KOPT-K1 (cell line): ENCODE results near the gene GAB1.

Experiments
- H3K27ac ChIP-seq: fragments of 200-600 bp; sonication (generic); 2 replicates; pipeline ENCODE4 v1.5.1; 2016; ENCODE audit warnings: antibody characterized with exemption, mild to moderate bottlenecking, low read depth, low read length; ENCODE audit not compliant: poor library complexity, severe bottlenecking
- H3K36me3 ChIP-seq: fragments of 200-600 bp; sonication (generic); 2 replicates; pipeline ENCODE4 v1.5.1; 2017; ENCODE audit warnings: antibody characterized with exemption, mild to moderate bottlenecking, low read length, moderate library complexity; ENCODE audit not compliant: insufficient read depth
- H3K9me3 ChIP-seq: fragments of 200-600 bp; sonication (generic); 2 replicates; pipeline ENCODE4 v1.5.1; 2017; ENCODE audit warnings: antibody characterized with exemption, low read length, mild to moderate bottlenecking; ENCODE audit not compliant: insufficient read depth, poor library complexity, severe bottlenecking

Gene GAB1

DNA sequence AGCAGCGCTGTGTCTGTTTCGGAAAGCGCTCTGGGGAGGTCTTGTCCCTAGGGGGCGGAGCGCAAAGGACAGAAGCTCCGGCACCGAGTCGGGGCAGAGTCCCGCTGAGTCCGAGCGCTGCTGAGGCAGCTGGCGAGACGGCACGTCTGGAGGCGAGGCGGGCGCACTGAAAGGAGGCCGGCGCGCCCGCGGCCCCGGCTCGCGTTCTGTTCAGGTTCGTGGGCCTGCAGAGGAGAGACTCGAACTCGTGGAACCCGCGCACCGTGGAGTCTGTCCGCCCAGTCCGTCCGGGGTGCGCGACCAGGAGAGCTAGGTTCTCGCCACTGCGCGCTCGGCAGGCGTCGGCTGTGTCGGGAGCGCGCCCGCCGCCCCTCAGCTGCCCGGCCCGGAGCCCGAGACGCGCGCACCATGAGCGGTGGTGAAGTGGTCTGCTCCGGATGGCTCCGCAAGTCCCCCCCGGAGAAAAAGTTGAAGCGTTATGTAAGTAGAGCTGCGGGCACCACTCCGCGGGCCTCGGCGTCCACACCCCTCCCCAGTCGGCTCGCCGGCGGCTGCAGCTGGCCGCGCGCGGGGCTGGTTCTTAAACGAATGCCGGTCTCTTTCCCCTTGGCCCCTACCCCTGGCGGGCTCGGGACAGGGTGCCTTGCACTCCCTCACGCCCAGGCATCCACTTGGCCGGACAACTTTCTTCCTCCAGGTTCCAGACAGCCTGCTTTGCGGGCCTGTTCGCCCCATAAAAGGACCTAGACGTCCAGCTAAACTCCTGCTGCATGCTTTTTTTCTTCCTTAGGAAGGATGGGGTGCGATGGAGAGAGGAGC is at the start of gene GAB1:
Gene GAB1 (plus strand): TSS at position 96 of the 819 bp plus-strand sequence. CDS start 313 bp downstream, at position 409.
- Histone ChIP-seq H3K36me3 (no peaks in the 10 kb centered on the region), H3K27ac (no peak within 1 kb of the TSS), H3K9me3 (no peaks in the 10 kb centered on the region)

DNA sequence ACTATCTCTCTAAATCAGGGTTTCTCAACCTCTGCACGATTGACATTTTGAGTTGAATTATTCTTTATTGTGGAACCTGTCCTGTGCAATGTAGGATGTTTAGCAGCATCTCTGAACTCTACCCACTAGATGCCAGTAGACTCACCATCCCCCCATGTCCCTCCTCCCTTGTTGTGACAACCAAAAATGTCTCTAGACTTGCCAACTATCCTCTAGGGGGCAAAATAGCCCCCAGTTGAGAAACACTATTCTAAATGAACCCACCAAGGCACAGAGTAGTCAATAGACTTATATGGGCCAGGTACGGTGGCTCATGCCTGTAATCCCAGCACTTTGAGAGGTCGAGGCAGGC is 49.1 kb upstream of the GAB1 start:
- no peaks in the 10 kb centered on the region for H3K9me3 ChIP-seq
- H3K27ac ChIP-seq, result no peak overlapping the region
- no peaks in the 10 kb centered on the region for H3K36me3 ChIP-seq

DNA sequence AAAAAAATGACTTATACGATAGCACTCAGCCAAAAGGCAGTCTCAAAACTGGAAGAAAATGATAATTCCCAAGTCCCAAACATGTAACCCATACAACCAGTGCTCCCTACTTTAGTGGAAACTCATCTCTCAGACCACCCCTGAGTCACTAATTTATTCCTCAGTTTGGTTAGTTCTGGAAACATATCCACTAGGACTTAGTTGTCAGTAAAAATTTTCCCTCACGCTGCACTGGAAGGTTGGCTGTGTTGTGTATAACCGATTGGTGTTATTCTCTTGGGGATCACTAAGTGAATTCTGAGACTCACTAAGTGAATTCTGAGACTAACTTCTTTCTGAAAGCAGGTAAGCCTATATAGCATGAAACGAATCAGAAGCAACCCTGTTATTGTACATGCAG is 48.5 kb upstream of the GAB1 start:
- Histone ChIP-seq H3K9me3 (no peaks in the 10 kb centered on the region), H3K36me3 (no peaks in the 10 kb centered on the region), H3K27ac (no peak overlapping the region)

DNA sequence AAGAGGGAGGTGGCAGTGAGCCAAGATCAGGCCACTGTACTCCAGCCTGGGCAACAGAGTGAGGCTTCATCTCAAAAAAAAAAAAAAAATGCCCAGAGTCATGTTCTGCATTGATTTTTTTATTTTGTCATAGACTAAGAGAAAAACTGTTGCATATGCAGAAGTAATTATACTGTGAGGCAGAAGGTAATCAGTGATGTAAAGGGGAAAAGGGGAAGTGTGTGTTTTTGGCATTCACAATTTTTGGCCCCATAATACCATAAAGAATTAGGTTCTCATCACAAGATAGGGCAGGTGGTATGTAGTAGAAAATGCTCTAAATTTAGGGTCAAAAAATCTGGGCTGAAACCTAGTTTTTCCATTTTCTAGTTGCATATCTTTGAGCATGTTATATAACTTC is 47.3 kb upstream of the GAB1 start:
- Histone ChIP-seq H3K9me3 (no peaks in the 10 kb centered on the region), H3K27ac (no peak overlapping the region), H3K36me3 (no peaks in the 10 kb centered on the region)

DNA sequence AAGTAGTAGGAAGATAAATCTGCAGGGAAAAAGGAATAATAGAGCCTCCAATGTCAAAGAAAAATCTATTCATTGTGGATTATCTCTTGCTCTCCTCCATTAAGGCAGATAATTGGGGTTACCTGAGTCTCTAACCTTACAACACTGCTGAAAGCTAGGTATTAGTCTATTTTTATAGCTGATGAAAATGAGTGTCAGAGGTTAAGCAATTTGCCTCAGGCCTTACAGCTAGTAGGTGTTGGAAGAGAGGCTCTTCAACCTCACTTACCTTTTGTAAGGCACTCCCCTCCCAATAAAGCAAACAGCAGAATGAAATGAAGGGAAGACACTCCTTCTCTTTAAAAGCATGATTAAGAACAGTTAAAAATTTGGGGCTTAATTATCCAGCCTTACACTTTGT is 45.4 kb upstream of the GAB1 start:
- no peaks in the 10 kb centered on the region for H3K36me3 ChIP-seq
- H3K27ac ChIP-seq, result no peak overlapping the region
- H3K9me3 ChIP-seq, result no peaks in the 10 kb centered on the region

DNA sequence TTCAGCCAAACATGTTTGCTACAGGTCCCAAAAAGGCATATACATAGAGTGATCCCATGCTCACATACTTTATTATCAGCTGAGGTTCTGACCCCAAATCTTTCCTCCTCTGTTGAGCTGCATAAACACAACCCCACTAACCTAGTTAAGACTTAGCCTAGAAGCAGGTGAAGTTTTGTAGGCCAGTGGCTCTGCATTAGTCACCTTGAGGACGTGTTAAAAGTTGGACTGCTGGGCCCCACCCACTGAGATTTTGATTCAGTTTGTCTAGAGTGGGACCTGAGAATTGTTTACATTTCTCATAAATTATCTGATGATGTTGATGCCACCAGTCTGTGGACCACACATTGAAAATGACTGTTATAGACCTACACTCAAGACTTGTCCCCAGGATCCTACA is 43.8 kb upstream of the GAB1 start:
- Histone ChIP-seq H3K36me3 (no peaks in the 10 kb centered on the region), H3K27ac (no peak overlapping the region), H3K9me3 (no peaks in the 10 kb centered on the region)

DNA sequence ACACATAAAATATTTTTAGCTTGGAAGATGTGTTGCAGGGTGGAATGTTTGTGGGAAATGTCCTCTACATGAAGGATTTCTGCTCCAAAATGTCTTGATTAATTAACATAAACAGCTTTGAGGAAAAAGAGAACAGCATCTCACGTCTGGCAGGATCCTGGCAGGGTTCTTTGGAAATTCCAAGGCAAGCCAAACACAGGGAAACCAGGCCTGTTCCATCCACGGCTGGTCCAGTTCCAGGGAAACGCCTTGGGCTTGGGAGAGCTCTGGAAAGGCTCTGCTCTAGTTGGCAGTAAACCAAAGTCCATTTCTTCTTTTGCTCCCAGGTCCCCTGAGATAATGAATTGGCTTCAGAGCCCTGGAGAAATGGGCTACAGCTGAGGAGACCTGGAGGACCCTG is 42.4 kb upstream of the GAB1 start:
- Histone ChIP-seq H3K27ac (no peak overlapping the region), H3K9me3 (no peaks in the 10 kb centered on the region), H3K36me3 (no peaks in the 10 kb centered on the region)

DNA sequence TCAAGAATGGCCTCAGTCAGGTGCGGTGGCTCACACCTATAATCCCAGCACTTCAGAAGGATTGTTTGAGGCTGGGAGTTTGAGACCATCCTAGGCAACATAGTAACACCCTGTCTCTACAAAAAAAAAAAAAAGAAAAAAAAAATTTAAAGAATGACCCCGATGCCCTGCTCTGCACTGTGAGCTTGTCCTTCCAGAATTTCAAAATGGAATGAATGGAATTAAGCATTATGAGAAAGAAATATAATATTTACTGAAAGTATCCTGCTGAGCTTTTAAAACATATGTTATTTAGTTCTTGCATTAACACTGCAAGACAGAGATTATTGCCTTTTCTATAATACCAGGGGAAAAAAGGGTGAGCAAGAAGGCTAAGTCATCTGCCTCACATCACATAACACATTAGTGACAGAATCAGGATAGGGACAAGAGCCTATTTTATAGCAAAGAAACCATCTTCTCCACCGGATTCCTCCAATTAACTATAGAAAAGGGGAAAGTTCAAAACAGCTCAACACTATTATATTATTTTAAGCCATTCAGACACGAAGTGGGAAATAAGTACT is 41.9 kb upstream of the GAB1 start:
- Histone ChIP-seq H3K36me3 (no peaks in the 10 kb centered on the region), H3K27ac (no peak overlapping the region), H3K9me3 (no peaks in the 10 kb centered on the region)

DNA sequence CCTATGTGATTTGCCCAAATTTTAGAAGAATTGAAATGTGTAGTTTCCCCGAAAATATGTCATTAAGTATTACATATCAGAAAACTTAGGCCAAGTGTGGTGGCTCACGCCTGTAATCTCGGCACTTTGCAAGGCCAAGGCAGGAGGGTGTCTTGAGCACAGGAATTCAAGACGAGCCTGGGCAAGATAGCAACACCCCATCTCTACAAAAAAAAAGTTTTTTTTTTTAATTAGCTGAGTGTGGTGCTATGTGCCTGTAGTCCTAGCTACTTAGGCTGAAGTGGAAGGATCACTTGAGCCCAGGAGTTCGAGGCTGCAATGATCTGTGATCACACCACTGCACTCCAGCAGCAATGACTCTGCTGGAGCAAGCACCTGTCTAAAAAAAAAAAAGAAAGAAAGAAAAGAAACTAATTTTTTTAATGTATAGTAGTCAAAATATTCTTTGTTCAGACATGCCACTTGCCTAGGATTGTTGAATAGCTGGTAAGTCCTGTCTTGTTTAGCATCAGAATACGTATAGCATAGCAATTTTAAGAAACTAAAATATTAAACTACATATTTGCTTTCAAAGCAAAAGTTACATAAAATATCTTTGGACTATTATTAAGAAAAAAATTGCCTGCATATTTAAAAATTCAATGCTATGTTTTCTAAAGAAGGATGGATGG is 40.1 kb upstream of the GAB1 start:
- Histone ChIP-seq H3K36me3 (no peaks in the 10 kb centered on the region), H3K27ac (no peak overlapping the region), H3K9me3 (no peaks in the 10 kb centered on the region)

DNA sequence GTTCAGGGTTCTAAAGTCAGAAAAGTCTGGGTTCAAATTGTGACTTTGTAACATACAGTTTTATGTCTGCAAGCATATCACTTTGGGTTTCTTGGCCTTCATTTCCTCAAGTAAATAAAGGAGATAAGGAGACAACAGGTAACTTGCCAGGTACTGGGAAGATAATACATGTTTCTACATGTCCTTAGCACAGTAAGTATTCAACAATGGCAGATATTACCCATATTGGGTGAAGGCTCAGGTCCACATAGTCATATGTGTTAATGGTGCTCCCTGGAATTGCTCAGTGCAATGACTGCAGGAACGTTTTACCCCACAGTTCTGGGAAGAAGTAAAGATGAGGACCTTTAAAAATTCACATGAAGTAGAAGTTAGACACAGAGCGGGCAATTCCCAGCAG is 35.8 kb upstream of the GAB1 start:
- no peaks in the 10 kb centered on the region for H3K9me3 ChIP-seq
- H3K27ac ChIP-seq, result no peak overlapping the region
- H3K36me3 ChIP-seq, result no peaks in the 10 kb centered on the region

DNA sequence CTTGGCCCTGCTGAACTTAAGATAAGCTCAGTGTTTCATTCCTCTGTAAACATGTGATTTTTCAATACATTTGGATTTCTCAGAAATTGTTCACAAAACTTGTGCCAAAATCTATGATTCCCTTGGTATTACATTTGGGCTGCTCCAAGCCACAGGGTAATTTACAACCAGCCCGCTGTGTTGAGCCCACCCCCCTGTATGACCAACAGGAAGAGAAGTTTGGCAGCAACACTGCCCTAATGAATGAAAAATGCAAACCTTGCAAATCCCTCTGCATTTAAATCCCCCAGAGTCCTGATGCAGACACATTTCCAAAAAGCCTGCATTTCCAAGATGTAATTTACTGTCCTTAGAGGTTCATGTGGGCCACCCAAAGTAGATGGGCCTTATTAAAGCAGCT is 34.1 kb upstream of the GAB1 start:
- no peaks in the 10 kb centered on the region for H3K9me3 ChIP-seq
- no peak overlapping the region for H3K27ac ChIP-seq
- no peaks in the 10 kb centered on the region for H3K36me3 ChIP-seq

DNA sequence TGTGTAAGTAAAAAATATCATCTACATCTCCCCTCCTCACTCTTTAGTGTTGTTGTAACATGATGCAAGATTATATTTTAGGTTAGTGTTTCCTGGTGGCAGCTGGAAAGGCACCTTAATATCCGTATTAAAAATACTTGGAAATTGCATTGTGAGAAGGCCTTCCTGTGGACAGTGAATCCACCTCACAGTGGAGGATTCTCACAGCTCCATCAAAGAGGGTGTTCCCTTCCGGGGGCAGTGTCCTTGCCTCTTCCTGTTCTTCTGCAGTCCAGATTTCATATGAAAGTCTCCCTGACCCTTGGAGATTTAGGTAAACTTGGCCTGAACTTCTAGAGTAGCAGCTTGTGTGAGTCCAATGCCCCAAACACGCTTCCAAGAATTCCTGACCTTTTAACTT is 29.9 kb upstream of the GAB1 start:
- Histone ChIP-seq H3K27ac (no peak overlapping the region), H3K36me3 (no peaks in the 10 kb centered on the region), H3K9me3 (no peaks in the 10 kb centered on the region)

DNA sequence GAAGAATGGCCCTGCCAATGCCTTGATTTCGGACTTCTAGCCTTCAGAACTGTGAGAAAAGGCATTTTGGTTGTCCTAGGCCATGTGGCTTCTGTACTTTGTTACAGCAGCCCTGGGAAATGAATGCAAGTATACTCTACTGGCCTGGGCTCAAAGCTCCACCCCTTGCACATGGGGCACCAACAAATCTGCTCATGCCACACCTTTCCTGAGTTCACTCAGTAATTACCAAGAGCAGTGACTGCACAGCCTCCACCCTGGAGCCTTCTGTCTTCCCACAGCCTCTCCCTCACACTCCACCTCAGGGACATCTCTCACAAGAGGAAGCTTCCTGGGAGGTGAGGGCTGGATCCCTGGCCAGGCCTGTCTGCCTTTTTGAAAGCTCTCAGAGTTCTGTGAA is 29.1 kb upstream of the GAB1 start:
- H3K9me3 ChIP-seq, result no peaks in the 10 kb centered on the region
- H3K36me3 ChIP-seq, result no peaks in the 10 kb centered on the region
- no peak overlapping the region for H3K27ac ChIP-seq

DNA sequence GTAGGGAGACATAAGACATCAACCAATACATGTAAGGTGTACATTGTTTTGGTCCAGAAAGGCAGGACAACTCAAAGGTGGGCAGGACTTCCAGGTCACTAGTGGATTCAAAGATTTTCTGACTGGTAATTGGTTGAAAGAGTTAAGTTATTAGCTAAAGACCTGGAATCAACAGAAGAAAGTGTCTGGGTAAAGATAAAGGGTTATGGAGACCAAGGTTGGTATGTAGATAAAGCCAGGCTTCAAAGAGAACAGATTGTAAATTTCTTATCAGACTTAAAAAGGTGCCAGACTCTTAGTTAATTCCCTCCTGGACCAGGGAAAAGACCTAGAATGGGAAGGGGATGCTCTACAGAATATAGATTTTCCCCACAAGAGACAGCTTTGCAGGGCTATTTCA is 28.3 kb upstream of the GAB1 start:
- H3K9me3 ChIP-seq, result no peaks in the 10 kb centered on the region
- no peaks in the 10 kb centered on the region for H3K36me3 ChIP-seq
- H3K27ac ChIP-seq, result no peak overlapping the region

DNA sequence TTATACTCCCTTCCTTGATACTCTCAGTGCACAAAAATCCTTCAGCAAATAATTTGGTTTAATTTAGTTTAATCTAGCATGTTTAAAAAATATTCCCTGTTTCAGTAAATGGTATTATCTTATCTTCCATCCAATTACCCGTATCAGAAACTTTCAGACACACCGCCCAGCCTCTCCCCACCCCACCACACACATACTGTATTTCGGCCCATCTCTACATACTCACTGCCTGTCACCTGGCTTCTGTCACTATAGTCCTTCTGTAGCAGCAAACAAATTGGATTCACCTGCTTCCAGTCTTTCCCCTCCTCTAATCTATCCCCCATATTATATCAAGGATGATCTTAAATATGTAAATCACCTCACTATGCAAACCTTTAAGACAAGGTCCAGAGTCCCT is 24.8 kb upstream of the GAB1 start:
- Histone ChIP-seq H3K9me3 (no peaks in the 10 kb centered on the region), H3K36me3 (no peaks in the 10 kb centered on the region), H3K27ac (no peak overlapping the region)

DNA sequence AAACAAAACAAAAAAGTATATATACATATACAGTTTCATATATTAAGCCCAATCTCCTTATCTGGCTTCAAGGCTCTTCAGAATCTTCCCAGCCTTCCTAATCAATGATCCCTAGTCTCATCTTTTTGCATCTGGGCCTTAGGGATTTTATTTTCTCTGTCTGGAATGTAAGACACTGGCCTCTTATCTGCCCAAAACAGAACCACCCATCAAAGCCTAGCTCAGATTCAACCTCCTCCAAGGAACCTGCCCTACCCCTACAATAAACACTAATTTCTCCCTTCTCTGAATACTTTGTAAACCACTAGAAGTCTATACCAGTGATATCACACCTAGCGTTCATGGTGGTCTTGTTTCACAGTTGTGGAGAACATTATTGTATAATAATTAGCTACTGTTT is 23.2 kb upstream of the GAB1 start:
- Histone ChIP-seq H3K9me3 (no peaks in the 10 kb centered on the region), H3K27ac (no peak overlapping the region), H3K36me3 (no peaks in the 10 kb centered on the region)
